Left colon (tissue), 2 donors: Measurements from ENCODE around the gene PPM1M. TPM values are rescaled to one million over a fixed set of nuclear protein-coding genes. Genes with fewer than 3 reads are reported as not detected.

Source experiments
- ATAC-seq: fragments of 200-7000 bp; cut with Tn5 transposase; one replicate; pipeline ENCODE4 v1.9.1; 2020; ENCODE audit warnings: mild to moderate bottlenecking, moderate library complexity
- DNase-seq, 2 donors: peaks; one replicate each; pipeline ENCODE4 v3.0.0-alpha.2; 2020
- intact Hi-C, 2 donors: fragments of 100-400 bp; cut with DNase I in 1 of 2; cut with micrococcal nuclease in 1 of 2; formaldehyde crosslinking; loops; one replicate each; pipeline versions ENCODE4 v1.11.2 to v1.14.0; 2022; cut with DNase I, micrococcal nuclease
- total RNA-seq, 2 donors: library from RNA; stranded (reverse); fragmentation: NEBNext Ultra II Directional; extraction: Animal tissue kit (Norgen Biotek cat#: 25700); gene quantifications; one replicate each; pipeline ENCODE4 v1.2.1, GENCODE V29; 2021
- donor health status: DM: no; HTN: no; CAD: no.
- donor health status: DM: yes; HTN: yes; CAD: no.

PPM1M gene
- total RNA-seq, 2 donors from 2014 or later, result 2.9 to 9.3 TPM

GRCh38 chr3:52238193-52238760 lies 7.3 kb upstream of the PPM1M start:
- peak; percentile 45 for ATAC-seq
- no peak for DNase-seq
- intact Hi-C loops, result no loop called here

DNA sequence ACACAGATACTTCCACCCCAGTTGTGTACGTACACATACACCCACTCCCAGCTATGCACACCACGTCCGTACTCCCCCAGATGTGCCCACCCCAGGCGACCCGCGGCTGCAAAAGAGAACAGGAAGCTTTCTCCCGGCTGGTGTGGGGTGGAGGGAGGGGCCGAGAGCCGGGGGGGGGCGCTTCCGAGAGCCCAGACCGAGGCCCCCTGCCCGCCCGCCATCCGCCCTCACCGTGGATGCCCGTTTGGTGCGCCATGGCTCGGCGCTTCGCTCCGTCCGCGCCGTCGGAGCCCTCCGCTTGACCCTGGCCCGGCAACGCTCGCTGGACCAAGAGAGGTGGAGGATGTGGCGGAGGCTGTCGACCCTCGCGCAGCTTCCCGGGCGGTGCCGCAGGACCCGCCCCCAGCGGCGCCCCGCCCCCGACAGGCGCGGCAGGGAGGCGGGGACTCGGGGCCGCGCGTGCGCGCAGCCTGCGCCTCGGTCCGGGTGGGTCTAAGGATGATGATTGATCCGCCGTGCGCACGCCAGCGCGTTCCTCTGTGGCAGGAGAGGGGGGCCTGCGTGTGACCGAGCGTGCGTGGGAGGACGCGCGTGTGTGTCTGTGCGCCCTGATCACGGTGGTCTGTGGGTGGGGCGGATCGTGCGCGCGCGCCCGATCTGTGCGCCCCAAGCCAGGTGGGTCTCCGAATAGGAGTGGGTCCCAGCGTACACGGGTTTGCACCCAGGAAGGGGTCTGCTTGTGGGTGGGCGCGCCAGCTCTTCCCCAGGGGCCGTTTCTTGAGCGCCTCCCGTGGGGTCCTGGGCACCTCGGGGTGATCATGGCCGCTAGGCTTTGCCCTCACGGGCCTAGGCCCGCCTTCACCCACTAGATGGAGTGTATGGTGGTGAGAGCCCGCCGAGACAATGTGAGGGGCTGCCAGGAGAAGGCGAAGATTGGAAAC lies 6.5 kb upstream of the PPM1M start, which contains the start of gene TWF2:
Gene TWF2 (minus strand): TSS at position 398 of the 941 bp plus-strand sequence. CDS start 142 bp downstream, at position 256.
- intact Hi-C loops, result no loop called here
- DNase-seq, result peak; percentile 75 to 83
- ATAC-seq, result peak; percentile 94

GRCh38 chr3:52240059-52240885 lies 5.3 kb upstream of the PPM1M start:
- intact Hi-C loops, result no loop called here
- no peak for ATAC-seq

GRCh38 chr3:52240886-52241370 lies 4.6 kb upstream of the PPM1M start:
- intact Hi-C loops, result no loop called here
- DNase-seq (peak in 1 of 2 donors; percentile 2), ATAC-seq (no peak)

More at GRCh38 chr3:52240059-52240885, 5.3 kb upstream of the PPM1M start:
- peak; percentile 49 to 75 for DNase-seq

- intact Hi-C loops, result no loop called here
- ATAC-seq, result no peak
- no peak for DNase-seq
Observed at GRCh38 chr3:52242039-52242438, 3.5 kb upstream of the PPM1M start.

GRCh38 chr3:52243791-52244628 lies 1.5 kb upstream of the PPM1M start:
- DNase-seq, result peak in 1 of 2 donors; percentile 22
- intact Hi-C loops, result no loop called here
- no peak for ATAC-seq

DNA sequence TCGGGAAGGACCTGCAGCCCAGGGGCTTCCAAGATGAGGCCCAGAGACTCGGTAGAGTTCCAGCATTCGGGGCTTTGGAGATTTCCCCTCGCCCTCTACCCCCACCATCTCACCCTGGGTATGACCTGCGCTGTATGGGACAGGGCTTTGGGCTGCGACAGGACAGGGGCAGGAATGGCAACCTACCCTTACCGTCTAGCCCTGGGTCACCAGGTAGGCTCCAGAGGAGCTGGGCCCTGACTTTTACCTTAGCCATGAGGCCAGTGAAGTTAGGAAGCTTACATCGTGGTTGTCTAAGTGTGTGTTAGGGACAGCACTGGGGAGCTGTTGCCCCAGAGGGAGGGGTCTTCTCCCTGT lies 683 bp downstream of the PPM1M start:
- ATAC-seq (peak; percentile 4), DNase-seq (no peak)
- intact Hi-C loops, result no loop called here

DNA sequence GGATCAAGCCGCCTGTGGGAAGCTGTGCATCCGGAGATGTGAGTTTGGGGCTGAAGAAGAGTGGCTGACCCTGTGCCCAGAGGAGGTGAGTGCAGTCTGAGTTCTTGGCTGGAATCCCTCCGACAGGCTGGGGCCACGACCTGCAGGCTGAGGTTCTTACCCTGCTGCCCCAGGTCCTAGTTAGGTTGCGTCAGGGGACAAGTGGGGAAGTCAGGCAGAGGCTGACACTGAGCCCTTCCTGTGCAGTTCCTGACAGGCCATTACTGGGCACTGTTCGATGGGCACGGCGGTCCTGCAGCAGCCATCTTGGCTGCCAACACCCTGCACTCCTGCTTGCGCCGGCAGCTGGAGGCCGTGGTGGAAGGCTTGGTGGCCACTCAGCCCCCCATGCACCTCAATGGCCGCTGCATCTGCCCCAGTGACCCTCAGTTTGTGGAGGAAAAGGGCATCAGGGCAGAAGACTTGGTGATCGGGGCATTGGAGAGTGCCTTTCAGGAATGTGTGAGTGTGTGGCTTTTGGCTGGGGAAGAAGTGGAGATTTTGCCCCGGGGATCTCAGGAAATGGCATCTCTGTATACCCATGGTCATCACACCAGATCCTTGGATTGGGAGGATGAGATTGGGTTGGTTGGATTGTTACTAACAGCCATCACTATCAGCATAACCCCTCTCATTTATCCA lies 1.3 kb downstream of the PPM1M start:
- DNase-seq, result no peak

GRCh38 chr3:52247409-52248164 lies 2.0 kb downstream of the PPM1M start:
- ATAC-seq (no peak), DNase-seq (no peak)
- intact Hi-C loops, result no loop called here

More for the DNA sequence above, 1.3 kb downstream of the PPM1M start:
- no peak for ATAC-seq
- intact Hi-C loops, result no loop called here

GRCh38 chr3:52248165-52248541 lies 2.6 kb downstream of the PPM1M start:
- DNase-seq (no peak), ATAC-seq (no peak)
- intact Hi-C loops, result no loop called here

DNA sequence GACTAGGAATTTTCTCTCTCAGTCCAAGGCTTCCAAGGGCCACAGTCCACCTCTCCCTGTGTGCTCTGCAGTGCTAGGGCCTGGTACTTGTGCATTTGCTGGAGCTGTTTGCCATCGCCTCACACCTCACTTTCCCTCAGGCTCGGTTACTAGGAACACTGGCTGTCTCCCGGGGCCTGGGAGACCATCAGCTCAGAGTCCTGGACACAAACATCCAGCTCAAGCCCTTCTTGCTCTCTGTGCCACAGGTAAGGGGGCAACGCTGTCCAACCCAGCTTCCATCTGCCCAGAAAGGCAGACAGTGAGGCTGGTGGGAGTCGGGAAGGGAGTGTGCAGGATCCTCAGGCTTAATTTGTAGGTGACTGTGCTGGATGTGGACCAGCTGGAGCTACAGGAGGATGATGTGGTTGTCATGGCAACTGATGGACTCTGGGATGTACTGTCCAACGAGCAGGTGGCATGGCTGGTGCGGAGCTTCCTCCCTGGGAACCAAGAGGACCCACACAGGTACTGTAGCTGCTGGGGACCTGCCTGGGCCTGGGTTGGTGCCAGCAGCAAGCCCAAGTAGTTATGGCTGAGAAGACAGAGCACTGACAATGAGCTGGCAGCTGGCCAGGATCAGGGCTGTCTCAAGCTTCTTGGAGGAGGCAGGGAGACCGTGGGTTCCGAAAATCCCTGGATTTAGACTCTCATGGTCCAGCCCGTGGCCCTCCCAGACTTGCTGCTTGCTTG lies 3.4 kb downstream of the PPM1M start:
- ATAC-seq, result no peak
- intact Hi-C loops, result no loop called here

DNA sequence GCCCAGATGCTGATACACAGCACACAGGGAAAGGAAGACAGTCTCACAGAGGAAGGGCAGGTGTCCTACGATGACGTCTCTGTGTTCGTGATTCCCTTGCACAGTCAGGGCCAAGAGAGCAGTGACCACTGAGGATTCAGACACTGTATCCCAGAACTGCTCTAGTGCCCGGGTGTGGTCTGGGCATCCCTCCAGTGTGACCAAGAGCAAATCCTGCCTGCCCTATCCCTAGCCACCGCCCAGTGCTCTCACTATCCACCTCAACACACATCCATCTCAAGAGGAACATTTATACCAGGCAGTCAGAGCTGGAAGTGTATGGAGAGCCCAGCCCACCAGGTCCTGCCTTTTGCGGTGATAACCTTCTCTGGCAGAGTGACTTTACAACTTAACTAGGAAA lies 4.1 kb downstream of the PPM1M start:
- intact Hi-C loops, result no loop called here
- no peak for DNase-seq
- no peak for ATAC-seq

More for the DNA sequence above, 3.4 kb downstream of the PPM1M start:
- DNase-seq, result peak in 1 of 2 donors; percentile 49

DNA sequence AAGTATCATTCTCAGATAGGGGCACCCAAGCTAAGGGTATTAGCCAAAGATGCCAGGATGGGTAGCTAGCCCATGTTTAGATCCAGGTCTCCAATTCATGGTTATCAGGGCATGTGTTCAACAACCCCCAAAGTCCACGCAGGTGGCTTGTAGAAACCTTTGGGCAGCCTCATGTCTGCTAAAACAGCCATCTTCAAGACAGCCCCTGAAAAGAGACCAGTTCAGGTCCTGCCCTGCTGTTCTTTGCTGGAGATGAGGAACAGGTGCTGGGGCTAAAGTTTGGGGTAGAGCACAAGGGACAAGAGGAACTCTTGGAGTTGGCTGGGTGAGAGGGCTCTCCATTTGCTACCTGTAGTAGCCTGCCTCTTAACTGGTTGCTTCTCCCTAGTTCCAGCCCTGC lies 4.6 kb downstream of the PPM1M start:
- intact Hi-C loops, result no loop called here
- no peak for DNase-seq
- ATAC-seq, result no peak

- intact Hi-C loops, result no loop called here
- ATAC-seq, result peak; percentile 47
- DNase-seq, result peak; percentile 62 to 67
Observed at GRCh38 chr3:52253314-52254304, 8.1 kb downstream of the PPM1M start.

- DNase-seq, result no peak
Observed at GRCh38 chr3:52254608-52255007, 9.0 kb downstream of the PPM1M start.

More at GRCh38 chr3:52254608-52255007, 9.0 kb downstream of the PPM1M start:
- intact Hi-C loops, result no loop called here
- ATAC-seq, result no peak
